Astrocyte of the spinal cord (primary cell): ENCODE data around the gene DYNLT2B.
"Not testable (repeated sequence)": the region's sequence is repeated elsewhere in the genome, so short reads cannot be mapped to it uniquely, and the experiment has no call there.

ENCODE experiments used
- DNase-seq: peaks from one replicate; pipeline ENCODE4 v3.0.0; 2011; ENCODE audit warnings: low read depth, low spot score
- H3K4me3 ChIP-seq: 2 replicates; pipeline ENCODE4 v1.5.1; 2011; ENCODE audit warnings: low read depth, mild to moderate bottlenecking, low read length, moderate library complexity
- in situ Hi-C: cut with HindIII; loops from 2 replicates; pipeline ENCODE4 v1.10.0; 2017; ENCODE audit warnings: low sequenced_read_pairs
- TF ChIP-seq, protein P1 (sequence below): IDR thresholded peaks from 2 replicates; pipeline ENCODE4 v1.5.1; 2012; ENCODE audit warnings: low read depth, mild to moderate bottlenecking, low read length, inconsistent platforms

Gene DYNLT2B

DNA sequence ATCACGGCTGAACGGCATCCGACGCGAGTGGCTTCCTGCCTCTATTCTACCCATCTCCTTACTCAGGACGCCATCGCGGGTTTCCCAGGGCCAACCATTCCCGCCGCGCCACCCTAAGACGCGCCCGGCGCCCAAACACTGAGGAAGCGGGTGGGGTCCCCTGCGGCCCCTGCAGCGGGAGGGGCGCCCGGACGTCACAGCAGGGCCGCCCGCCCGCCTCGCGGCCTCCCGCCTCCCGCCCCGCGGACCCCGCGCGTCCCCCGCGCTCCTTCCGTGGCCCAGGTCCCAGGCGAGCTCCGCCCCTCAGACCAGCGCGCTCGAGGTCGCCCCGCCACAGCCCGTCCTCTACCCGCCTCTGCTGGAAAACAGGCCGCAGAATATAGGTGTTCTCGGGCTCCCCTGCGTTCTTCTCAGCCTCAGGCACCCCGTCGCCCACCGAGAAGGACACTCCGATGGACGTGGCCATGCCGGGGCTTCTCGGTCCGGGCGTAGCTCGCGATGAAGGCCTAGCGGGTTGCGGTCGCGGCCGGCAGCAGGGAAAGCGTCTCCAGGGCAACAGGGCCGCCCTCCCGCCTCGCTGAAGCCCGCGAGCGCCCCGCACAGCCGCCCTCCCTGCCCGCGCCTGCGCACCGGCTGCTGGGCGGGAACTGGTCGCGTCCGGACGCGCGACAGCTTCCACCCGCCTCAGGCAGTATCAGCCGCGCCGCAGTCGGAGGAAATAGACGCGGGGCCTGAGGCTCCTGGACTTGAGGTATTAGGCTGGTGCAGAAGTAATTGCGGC lies at the start of gene DYNLT2B:
Gene DYNLT2B (minus strand): TSS at position 554 of the 781 bp plus-strand sequence. CDS start 88 bp downstream, at position 466.
- TF ChIP-seq, protein P1, sequence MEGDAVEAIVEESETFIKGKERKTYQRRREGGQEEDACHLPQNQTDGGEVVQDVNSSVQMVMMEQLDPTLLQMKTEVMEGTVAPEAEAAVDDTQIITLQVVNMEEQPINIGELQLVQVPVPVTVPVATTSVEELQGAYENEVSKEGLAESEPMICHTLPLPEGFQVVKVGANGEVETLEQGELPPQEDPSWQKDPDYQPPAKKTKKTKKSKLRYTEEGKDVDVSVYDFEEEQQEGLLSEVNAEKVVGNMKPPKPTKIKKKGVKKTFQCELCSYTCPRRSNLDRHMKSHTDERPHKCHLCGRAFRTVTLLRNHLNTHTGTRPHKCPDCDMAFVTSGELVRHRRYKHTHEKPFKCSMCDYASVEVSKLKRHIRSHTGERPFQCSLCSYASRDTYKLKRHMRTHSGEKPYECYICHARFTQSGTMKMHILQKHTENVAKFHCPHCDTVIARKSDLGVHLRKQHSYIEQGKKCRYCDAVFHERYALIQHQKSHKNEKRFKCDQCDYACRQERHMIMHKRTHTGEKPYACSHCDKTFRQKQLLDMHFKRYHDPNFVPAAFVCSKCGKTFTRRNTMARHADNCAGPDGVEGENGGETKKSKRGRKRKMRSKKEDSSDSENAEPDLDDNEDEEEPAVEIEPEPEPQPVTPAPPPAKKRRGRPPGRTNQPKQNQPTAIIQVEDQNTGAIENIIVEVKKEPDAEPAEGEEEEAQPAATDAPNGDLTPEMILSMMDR = no peak
- peak within 1 kb of the TSS; percentile 80 for H3K4me3 ChIP-seq
- in situ Hi-C loops = no loop called here
- peak; percentile 91 for DNase-seq

DNA sequence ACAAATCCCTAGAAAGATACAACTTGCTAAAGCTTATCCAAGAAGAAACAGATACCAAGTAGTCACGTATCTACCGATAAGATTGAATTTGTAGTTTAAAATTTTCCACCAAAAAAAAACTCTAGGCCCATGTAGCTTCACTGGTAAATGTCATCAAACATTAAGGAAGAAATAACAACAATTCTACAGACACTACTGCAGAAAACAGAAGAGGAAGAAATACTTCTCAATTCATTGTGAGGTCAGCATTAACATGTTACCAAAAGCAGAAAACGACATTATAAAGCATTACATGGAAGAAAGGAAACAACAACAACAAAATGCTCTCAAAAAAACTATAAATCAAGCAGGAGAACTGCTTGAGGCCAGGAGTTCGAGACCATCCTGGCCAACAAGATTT lies 47.7 kb upstream of the DYNLT2B start:
- in situ Hi-C loops = no loop called here
- no peak overlapping the region for H3K4me3 ChIP-seq
- TF ChIP-seq, protein P1 = no peak
- DNase-seq = no peak

DNA sequence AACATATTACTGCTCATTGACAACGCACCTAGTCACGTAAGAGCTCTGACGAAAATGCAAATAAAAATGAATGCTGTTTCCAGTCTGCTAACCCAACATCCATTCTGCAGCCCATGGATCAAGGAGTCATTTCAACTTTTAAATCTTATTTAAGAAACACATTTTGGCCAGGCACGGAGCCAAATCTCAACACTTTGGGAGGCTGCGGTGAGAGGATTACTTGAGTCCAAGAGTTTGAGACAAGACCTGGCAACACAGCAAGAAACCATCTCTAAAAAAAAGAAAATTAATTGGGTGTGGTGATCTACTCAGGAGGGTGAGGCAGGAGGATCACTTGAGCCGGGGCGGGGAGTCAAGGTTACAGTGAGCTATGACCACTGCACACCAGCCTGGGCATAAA lies 42.5 kb upstream of the DYNLT2B start:
- no peak overlapping the region for H3K4me3 ChIP-seq
- TF ChIP-seq, protein P1 = no peak
- in situ Hi-C loops = no loop called here
- DNase-seq = no peak

DNA sequence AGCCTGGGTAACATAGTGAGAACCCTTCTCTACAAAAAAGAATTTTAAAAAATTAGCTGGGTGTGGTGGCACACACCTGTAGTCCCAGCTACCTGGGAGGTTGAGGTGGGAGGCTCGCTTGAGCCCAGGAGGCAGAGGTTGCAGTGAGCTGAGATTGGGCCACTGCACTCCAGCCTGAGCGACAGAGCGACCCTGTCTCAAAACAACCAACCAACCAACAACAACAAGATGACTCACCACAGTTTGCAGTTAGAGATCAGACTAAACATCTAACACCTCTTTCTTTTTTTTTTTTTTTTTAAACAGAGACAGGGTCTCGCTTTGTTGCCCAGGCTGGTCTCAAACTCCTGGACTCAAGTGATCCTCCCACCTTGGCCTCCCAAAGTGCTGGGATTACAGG lies 40.5 kb upstream of the DYNLT2B start:
- in situ Hi-C loops, H3K4me3 ChIP-seq, DNase-seq: not testable (repeated sequence)

DNA sequence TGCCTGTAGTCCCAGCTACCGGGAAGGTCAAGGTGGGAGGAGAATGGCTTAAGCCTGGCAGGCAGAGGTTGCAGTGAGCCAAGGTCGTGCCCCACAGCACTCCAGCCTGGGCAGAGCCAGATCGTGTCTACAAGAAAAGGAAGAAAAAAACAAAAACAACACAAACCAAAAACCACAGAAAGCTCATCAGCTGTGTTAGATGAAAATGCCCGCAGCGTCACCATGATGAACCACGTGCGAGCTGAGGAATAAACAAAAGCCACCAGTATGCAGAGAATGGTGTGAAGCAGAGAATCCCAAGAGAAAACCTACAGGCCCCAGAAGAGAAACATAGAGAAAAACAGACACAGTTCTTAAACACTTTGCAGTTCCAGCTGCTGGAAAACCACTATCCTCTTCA lies 39.9 kb upstream of the DYNLT2B start:
- no peak for DNase-seq

DNA sequence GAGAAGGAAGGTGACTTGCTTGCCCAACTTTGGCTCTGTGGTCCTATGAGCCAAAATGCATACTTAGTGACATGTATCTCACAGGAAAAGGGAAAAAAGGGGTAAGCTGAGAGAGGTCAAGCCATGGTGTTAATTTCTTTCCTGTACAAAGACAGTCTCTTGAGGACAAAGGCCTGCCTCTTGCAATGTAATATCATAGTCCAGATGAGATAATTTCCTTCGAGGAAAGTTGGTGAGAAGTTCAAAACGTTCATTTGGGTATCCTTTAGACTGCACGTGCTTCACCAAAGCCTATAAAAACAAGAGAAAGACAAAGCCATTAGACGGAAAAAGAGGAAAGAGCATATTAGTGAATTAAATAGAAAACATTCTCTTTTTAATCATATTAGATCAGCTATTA lies 38.5 kb upstream of the DYNLT2B start:
- H3K4me3 ChIP-seq = no peak overlapping the region
- TF ChIP-seq, protein P1 = no peak
- in situ Hi-C loops = no loop called here
- DNase-seq = no peak

More for the DNA sequence above, 39.9 kb upstream of the DYNLT2B start:
- in situ Hi-C loops = no loop called here
- TF ChIP-seq, protein P1 = no peak
- no peak overlapping the region for H3K4me3 ChIP-seq

DNA sequence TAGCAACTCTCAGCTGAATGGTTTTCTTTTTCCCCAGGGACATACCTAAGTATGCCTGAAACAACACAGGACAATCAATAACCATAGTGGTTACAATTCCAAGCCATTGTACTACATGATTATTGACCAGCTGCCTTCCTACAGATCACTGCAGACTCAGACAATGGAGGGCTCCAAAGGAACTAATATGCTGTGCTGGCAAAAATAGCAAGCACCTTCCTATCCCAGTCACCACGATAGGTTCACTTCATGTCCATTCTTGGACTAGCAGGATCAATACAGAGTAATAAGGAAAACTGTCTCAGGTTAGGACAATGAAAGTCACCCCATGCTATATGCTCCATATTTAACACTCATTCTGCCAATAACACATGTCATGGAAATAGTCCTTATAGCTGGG lies 37.6 kb upstream of the DYNLT2B start:
- H3K4me3 ChIP-seq = no peak overlapping the region
- TF ChIP-seq, protein P1 = no peak
- no peak for DNase-seq
- in situ Hi-C loops = no loop called here
